GM06990 (cell line): ENCODE data around the gene BPGM.

ENCODE experiments used
- DNase-seq: peaks from one replicate; pipeline ENCODE4 v3.0.0-alpha.2; 2011; ENCODE audit not compliant: insufficient read length; ENCODE audit errors: extremely low read depth
- H3K27me3 ChIP-seq: replicated peaks from 2 replicates; pipeline ENCODE4 v1.6.0; 2011; ENCODE audit warnings: low read length; ENCODE audit not compliant: control insufficient read depth, insufficient read depth
- H3K36me3 ChIP-seq: 2 replicates; pipeline ENCODE4 v1.5.1; 2011; ENCODE audit warnings: low read length; ENCODE audit not compliant: control insufficient read depth, insufficient read depth
- H3K4me3 ChIP-seq: replicated peaks from 2 replicates; pipeline ENCODE4 v1.5.1; 2011; ENCODE audit warnings: low read depth, mild to moderate bottlenecking, control low read depth, low read length
- CTCF ChIP-seq: IDR thresholded peaks from 2 replicates; pipeline ENCODE4 v1.5.1; 2011; ENCODE audit warnings: low read length, control low read depth, mild to moderate bottlenecking, inconsistent platforms; ENCODE audit not compliant: insufficient read depth, poor library complexity, severe bottlenecking

Gene BPGM

GRCh38 chr7:134671609-134672008 lies 25.0 kb downstream of the BPGM start:
- H3K36me3 ChIP-seq, result no peaks in the 10 kb centered on the region
- DNase-seq, result no peak
- H3K4me3 ChIP-seq, result no peak overlapping the region
- H3K27me3 ChIP-seq, result no peaks in the 10 kb centered on the region
- no peak for TF ChIP-seq CTCF

GRCh38 chr7:134674424-134674823 lies 27.8 kb downstream of the BPGM start:
- Histone ChIP-seq H3K4me3 (no peak overlapping the region), H3K36me3 (no peaks in the 10 kb centered on the region), H3K27me3 (no peaks in the 10 kb centered on the region)
- no peak for DNase-seq
- no peak for TF ChIP-seq CTCF

- no peak for DNase-seq
- TF ChIP-seq CTCF, result no peak
- H3K27me3 ChIP-seq, result no peaks in the 10 kb centered on the region
- H3K36me3 ChIP-seq, result no peaks in the 10 kb centered on the region
- H3K4me3 ChIP-seq, result no peak overlapping the region
Observed at GRCh38 chr7:134676743-134677142, 30.1 kb downstream of the BPGM start.

- Histone ChIP-seq H3K36me3 (no peaks in the 10 kb centered on the region), H3K27me3 (no peaks in the 10 kb centered on the region), H3K4me3 (no peak overlapping the region)
- TF ChIP-seq CTCF, result no peak
- DNase-seq, result no peak
Observed at GRCh38 chr7:134678115-134678514, 31.5 kb downstream of the BPGM start.

GRCh38 chr7:134679006-134679405 lies 32.4 kb downstream of the BPGM start:
- TF ChIP-seq CTCF, result no peak
- Histone ChIP-seq H3K27me3 (no peaks in the 10 kb centered on the region), H3K36me3 (no peaks in the 10 kb centered on the region), H3K4me3 (no peak overlapping the region)
- DNase-seq, result no peak

GRCh38 chr7:134684165-134684564 lies 37.5 kb downstream of the BPGM start:
- DNase-seq, result no peak
- Histone ChIP-seq H3K36me3 (no peaks in the 10 kb centered on the region), H3K27me3 (no peaks in the 10 kb centered on the region), H3K4me3 (no peak overlapping the region)
- TF ChIP-seq CTCF, result no peak
